ENCODE measurements around the gene SPIB.
"Not testable (repeated sequence)": the region's sequence is repeated elsewhere in the genome, so short reads cannot be mapped to it uniquely, and the experiment has no call there.

The SPIB gene

GRCh38 chr19:50439130-50439529 is 20.4 kb downstream of the SPIB start:
- DNase-seq (ENCODE audit: low read depth), result not testable (repeated sequence)

GRCh38 chr19:50444059-50444458 is 25.3 kb downstream of the SPIB start:
- no peak for DNase-seq (ENCODE audit: low read depth)

DNA sequence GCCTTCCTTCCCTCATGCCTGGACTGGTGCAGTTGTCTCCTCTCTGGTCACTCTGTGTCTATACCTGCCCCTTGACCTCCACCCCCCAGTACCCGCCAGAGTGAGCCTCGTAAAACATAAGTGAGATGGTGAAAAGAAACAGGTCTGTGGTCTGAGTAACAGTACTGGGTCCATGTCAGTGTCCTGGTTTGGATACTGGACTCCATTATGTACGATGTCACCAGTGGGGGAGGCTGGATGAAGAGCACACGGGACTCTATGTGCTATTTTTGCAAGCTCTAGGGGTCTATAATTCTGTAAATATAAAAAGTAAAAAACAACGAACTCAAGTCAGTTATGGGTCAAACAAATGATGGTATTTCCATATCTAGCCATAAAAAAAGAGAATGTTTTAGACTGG is 28.3 kb downstream of the SPIB start:
- no peak for DNase-seq (ENCODE audit: low read depth)

DNA sequence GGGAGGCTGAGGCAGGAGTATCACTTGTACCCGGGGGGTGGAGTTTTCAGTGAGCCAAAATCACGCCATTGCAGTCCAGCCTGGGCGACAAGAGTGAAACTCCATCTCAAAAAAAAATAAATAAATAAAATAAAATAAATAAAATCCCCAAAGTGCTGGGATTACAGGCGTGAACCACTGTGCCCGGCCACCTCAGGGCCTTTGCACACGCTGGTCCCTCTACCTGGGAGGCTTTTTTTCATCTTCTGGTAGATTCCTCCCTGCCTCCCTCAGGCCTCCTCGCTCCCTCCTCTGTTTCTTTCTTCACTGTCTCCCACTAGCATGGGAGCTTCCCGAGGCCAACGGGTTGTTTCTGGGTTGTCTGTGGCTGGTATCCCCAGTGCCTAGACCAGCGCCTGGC is 29.0 kb downstream of the SPIB start:
- DNase-seq (ENCODE audit: low read depth), result no peak

GRCh38 chr19:50449236-50449899 is 30.6 kb downstream of the SPIB start:
- no peak for DNase-seq (ENCODE audit: low read depth)

GRCh38 chr19:50450369-50451222 is 31.9 kb downstream of the SPIB start:
- no peak for DNase-seq (ENCODE audit: low read depth)

- no peak for DNase-seq (ENCODE audit: low read depth)
These were observed 32.4 kb downstream of the SPIB start for GRCh38 chr19:50451223-50451534.

GRCh38 chr19:50453243-50453642 is 34.5 kb downstream of the SPIB start:
- DNase-seq (ENCODE audit: low read depth), result no peak

- DNase-seq (ENCODE audit: low read depth), result no peak
These were observed 37.3 kb downstream of the SPIB start for GRCh38 chr19:50455992-50456391.

DNA sequence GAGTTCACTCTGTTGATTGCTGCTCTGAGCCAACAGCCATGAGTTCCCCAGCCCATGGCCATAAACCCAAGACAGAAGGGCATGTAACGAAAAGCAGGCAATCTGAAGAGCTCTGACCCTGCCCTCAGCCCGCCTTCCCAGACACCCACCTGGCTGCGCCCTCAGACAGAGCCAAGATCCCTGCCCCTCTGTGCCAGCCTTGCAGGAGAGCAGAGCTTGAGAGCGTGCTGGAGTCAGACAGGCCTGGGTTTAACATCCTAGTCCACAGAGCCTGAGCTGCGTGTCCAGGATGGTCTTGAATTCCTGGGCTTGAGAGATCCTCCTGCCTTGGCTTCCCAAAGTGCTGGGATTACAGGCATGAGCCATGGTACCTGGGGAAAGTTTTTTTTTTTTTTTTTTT is 38.6 kb downstream of the SPIB start:
- DNase-seq (ENCODE audit: low read depth), result no peak

GRCh38 chr19:50458396-50459066 is 39.8 kb downstream of the SPIB start:
- no peak for DNase-seq (ENCODE audit: low read depth)

GRCh38 chr19:50459067-50459456 is 40.3 kb downstream of the SPIB start:
- DNase-seq (ENCODE audit: low read depth), result no peak

- no peak for DNase-seq (ENCODE audit: low read depth)
These were observed 40.9 kb downstream of the SPIB start for GRCh38 chr19:50459638-50460037.

DNA sequence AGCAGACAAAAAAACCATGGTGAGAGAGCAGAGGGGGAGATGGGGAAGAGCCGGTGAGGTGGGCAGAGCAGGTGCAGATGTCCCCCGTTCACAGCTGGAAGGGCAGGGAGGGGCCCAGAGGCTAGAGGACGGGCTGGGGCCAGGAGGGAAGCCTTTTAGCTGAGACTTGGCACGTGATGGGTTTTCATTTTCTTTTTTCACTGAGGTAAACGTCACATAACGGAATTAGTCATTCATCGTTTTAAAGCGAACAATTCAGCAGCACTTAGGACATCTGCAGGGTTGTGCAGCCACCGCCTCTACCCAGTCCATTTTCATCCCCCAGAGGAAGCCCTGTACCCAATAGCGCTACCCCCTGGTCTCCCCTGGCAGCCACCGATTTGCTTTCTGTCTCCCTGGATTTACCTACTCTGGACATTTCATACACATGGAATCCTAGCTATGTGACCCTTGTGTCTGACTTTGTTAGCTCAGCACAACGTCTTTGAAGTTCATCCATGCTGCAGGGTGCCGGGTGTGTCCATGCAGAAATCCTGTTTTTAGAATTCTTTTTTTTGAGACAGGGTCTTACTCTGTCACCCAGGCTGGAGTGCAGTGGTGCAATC is 41.5 kb downstream of the SPIB start:
- no peak for DNase-seq (ENCODE audit: low read depth)

- DNase-seq (ENCODE audit: low read depth), result no peak
These were observed 42.5 kb downstream of the SPIB start for GRCh38 chr19:50461066-50461875.

- no peak for DNase-seq (ENCODE audit: low read depth)
These were observed 44.2 kb downstream of the SPIB start for GRCh38 chr19:50462970-50463369.

DNA sequence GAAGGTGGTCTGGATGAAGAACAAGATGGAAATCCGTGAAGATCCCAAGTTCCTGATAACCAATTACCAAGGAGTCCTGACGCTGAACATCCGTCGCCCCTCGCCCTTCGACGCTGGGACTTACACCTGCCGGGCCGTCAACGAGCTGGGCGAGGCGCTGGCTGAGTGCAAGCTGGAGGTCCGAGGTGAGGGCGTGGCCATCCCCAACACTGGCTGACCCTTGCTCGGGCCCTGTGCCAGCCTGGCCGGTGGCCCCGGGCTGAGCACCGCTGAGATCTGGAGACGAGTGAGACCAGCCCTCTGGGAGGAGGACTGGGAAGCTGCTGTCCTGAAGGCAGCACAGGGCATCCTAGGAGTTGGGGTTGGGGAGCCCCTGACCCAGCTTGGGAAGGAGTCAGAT is 45.6 kb downstream of the SPIB start:
- no peak for DNase-seq (ENCODE audit: low read depth)

GRCh38 chr19:50465000-50465399 is 46.3 kb downstream of the SPIB start:
- no peak for DNase-seq (ENCODE audit: low read depth)

DNA sequence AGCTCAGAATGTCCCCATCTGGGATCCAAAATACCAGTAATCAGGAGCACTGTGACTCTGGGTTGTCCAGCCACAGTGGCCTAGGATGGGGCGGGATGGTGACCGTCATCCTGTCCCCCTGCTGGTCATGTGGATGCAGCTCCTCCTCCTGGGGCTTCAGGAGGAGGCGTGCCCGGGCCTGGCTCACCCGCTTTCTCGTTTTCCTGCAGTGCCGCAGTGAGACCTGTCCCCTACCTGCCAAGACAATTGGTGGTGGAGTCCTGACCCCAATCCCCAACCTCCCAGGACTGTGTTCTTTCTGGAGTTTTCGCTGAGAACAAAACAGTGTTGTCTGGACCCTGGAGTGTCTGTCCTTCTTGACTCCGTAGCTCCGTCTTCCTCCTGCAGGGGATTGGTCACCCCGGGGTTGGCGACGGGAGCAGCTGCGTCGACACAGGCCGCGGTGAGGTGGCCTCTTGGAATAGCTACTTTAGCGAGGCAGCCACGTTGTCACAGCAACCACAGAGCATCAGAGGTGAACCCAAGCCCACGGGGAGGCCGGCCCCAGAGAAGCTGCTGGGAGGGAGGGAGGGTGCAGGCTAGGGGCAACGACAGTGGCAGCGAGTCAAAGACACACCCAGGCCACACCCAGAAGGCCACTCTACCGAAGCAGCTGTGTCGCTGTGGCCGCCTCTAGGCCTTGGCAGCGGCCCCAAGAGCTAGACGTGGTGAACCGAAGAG is 47.4 kb downstream of the SPIB start:
- DNase-seq (ENCODE audit: low read depth), result no peak

DNA sequence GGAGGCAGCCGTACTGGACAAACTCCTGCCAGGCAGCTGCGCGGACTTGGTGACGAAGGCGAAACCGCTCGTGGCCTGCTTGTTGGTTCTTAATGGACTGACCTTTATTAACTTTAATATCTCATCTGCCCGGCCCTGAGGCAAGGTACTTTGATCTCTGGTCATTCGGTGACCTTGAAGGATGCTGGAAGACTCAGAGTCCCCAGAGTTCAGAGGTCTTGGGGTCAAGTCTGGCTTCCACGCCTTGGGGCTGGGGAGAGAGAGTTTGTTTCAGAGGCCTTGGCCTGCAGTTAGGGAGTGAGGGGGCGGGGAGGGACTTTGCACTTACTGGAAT is 47.9 kb downstream of the SPIB start:
- no peak for DNase-seq (ENCODE audit: low read depth)

DNA sequence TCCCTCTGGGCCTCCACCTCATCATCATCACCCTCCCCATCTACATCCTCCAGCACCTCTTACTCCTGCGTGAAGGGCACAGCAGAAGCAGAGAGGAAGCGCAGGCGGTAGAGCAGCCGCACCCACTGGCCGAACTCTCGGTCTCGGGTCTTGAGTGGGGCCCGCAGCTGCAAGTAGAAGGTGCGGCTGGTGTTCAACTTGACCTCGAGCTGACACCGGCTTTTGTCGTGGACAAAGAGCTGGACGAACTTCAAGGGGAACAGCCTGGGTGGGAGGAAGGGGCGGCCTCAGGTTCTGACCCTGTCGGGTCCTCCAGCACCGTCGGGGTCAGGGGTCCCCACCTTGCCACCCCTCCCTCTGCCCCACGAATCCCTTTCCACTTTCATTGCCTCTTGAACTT is 48.8 kb downstream of the SPIB start:
- DNase-seq (ENCODE audit: low read depth), result no peak

DNA sequence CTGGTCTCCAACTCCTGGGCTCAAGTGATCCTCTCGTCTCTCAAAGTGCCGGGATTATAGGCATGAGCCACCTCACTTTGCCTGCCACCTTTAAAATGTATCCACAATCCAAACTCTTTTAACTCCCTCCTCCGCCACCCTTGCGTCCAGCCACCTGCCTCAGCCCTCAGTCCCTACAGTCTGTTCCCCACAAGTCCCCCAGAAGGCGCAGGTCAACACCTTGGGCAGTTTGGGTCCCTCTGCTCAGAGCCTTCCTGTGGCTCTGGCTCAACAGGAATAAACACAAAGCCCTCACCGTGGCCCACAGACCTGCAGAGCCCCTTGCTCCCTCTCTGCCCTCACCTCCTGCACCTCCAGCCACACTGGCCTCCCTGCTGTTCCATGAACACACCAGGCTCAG is 50.1 kb downstream of the SPIB start:
- no peak for DNase-seq (ENCODE audit: low read depth)

All from GM04503 (cell line).